ENCODE measurements around the gene YWHAE. TPM values are rescaled to one million over a fixed set of nuclear protein-coding genes. Genes with fewer than 3 reads are reported as not detected.
"Not testable (repeated sequence)": the region's sequence is repeated elsewhere in the genome, so short reads cannot be mapped to it uniquely, and the experiment has no call there.

Gene YWHAE
- total and polyA plus RNA-seq, 10 of the 15 experiments (the other 5 are each of a cell fraction or from before 2014, with no cell fraction given) = 189 to 651 (median 469) TPM

DNA sequence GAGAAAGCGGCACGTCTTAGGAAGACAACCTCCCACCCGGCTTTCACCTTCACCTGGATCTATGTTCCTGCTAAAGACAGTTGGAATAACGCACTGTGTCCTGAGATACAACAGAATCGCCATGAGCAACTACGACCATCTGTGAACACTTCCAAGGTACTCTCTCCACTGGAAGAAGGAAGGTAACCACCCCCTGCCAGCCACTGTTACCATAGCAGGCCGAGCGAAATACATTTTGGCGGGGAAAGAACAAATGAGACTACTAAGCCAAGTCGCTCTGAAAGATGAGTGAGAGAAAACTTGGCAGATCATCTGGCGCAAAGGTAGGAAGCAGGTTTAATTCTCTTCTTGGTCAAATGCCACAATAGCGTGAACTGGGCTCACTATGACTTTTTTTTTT lies 46.2 kb upstream of the YWHAE start:
- POLR2A ChIA-PET = interaction anchor here (0.6 kb wide), 1 partner anchor 268 kb away, joined by 3 read pairs; no protein-coding TSS in a partner anchor
- RAD21 ChIA-PET (ENCODE audit: unreplicated experiment) = no interaction called here
- FAIRE-seq (no peak), DNase-seq (ENCODE audit: low read depth, low spot score) (no peak), ATAC-seq (no peak)
- peaks cover 4% of the 10 kb centered on the region for H4K20me1 ChIP-seq (ENCODE audit: control insufficient read depth, insufficient read depth)
- H3K79me2 ChIP-seq (ENCODE audit: control insufficient read depth, insufficient read depth, low read length) = peaks cover 58% of the 10 kb centered on the region
- intact Hi-C loops (cut with micrococcal nuclease; ENCODE audit: unreplicated experiment) (no loop called here), in situ Hi-C loops (cut with MboI) (no loop called here)
- peaks cover 0 to 8% of the 10 kb centered on the region in 2 experiments; a peak in 2 of 4 replicates for H3K36me3 ChIP-seq (ENCODE audit: control insufficient read depth in 2 of 2, insufficient read depth in 2 of 2, low read length in 1 of 2)
- H3K4me2 ChIP-seq (ENCODE audit: control insufficient read depth, insufficient read depth) = no peak overlapping the region
- H3K27ac ChIP-seq (ENCODE audit: control insufficient read depth, insufficient read depth) = no peak overlapping the region
- H3K4me3 ChIP-seq = no peak overlapping the region
- BruUV-seq (replicated peaks) = no TSS peak
- WGBS (ENCODE audit: insufficient coverage, insufficient replicate concordance, low lambda C conversion rate, missing lambda C conversion rate) = 92% methylated on average over 12 of the region's 12 CpGs
- SMC1A ChIA-PET (ENCODE audit: uncharacterized antibody, unreplicated experiment) = no interaction called here
- no peaks in the 10 kb centered on the region for H3K9me3 ChIP-seq (replicated peaks; ENCODE audit: control insufficient read depth, insufficient read depth, low read length)
- H3K9ac ChIP-seq (ENCODE audit: control insufficient read depth, insufficient read depth, low read length) = no peak overlapping the region
- no peak overlapping the region for H2AFZ ChIP-seq (ENCODE audit: control insufficient read depth, low read depth, low read length)
- TF ChIP-seq SMARCA5 (IDR thresholded peaks at IDR 0.05) (no peak), FOXM1 (IDR thresholded peaks at IDR 0.05; ENCODE audit: low read depth, low read length) (no peak), NFYA (IDR thresholded peaks at IDR 0.05; ENCODE audit: borderline replicate concordance, low read depth, low read length) (no peak), ZNF24 (IDR thresholded peaks at IDR 0.05) (no peak), SMAD1 (IDR thresholded peaks at IDR 0.05; ENCODE audit: low read depth, partially characterized antibody) (no peak), RELA (IDR thresholded peaks at IDR 0.05; ENCODE audit: borderline replicate concordance, partially characterized antibody) (no peak)
- TF ChIP-seq, protein P1, sequence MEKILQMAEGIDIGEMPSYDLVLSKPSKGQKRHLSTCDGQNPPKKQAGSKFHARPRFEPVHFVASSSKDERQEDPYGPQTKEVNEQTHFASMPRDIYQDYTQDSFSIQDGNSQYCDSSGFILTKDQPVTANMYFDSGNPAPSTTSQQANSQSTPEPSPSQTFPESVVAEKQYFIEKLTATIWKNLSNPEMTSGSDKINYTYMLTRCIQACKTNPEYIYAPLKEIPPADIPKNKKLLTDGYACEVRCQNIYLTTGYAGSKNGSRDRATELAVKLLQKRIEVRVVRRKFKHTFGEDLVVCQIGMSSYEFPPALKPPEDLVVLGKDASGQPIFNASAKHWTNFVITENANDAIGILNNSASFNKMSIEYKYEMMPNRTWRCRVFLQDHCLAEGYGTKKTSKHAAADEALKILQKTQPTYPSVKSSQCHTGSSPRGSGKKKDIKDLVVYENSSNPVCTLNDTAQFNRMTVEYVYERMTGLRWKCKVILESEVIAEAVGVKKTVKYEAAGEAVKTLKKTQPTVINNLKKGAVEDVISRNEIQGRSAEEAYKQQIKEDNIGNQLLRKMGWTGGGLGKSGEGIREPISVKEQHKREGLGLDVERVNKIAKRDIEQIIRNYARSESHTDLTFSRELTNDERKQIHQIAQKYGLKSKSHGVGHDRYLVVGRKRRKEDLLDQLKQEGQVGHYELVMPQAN (conservative IDR thresholded peaks at IDR 0.05) = no peak
- CTCF ChIA-PET = interaction anchor here (0.6 kb wide), 1 partner anchor 69 kb away, joined by 4 read pairs; no protein-coding TSS in a partner anchor
- H3K27me3 ChIP-seq (replicated peaks in 1 of 2; ENCODE audit: control insufficient read depth in 2 of 2, insufficient read depth in 2 of 2, low read length in 1 of 2) = no peaks in the 10 kb centered on the region
- H3K4me1 ChIP-seq (ENCODE audit: control insufficient read depth, insufficient read depth, low read length) = no peaks in the 10 kb centered on the region

DNA sequence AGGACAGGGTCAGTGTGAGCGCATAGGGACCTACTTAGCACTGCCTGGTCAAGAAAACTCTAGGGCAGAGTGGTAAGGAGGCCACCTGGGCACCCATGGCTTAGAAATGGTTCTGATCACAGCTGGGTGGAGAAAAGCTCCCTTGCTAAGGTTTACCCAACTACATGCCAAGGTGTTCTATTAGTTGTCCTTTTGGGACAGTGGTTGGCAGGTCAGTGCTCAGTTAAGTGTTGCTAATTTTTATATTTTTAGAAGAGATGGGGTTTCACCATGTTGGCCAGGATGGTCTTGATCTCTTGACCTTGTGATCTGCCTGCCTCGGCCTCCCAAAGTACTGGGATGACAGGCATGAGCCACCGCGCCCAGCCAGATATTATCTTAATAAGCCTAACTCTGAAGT lies 45.7 kb upstream of the YWHAE start:
- FAIRE-seq; H3K27me3 ChIP-seq (replicated peaks in 1 of 2; ENCODE audit: control insufficient read depth in 2 of 2, insufficient read depth in 2 of 2, low read length in 1 of 2); RAD21 ChIA-PET (ENCODE audit: unreplicated experiment); H4K20me1 ChIP-seq (ENCODE audit: control insufficient read depth, insufficient read depth); DNase-seq (ENCODE audit: low read depth, low spot score); H3K4me3 ChIP-seq; ATAC-seq; in situ Hi-C loops (cut with MboI); intact Hi-C loops (cut with micrococcal nuclease; ENCODE audit: unreplicated experiment); SMC1A ChIA-PET (ENCODE audit: uncharacterized antibody, unreplicated experiment); H3K9me3 ChIP-seq (replicated peaks; ENCODE audit: control insufficient read depth, insufficient read depth, low read length); H3K36me3 ChIP-seq (ENCODE audit: control insufficient read depth in 2 of 2, insufficient read depth in 2 of 2, low read length in 1 of 2); H3K4me2 ChIP-seq (ENCODE audit: control insufficient read depth, insufficient read depth); H3K27ac ChIP-seq (ENCODE audit: control insufficient read depth, insufficient read depth); H2AFZ ChIP-seq (ENCODE audit: control insufficient read depth, low read depth, low read length); BruUV-seq (replicated peaks); H3K9ac ChIP-seq (ENCODE audit: control insufficient read depth, insufficient read depth, low read length); H3K4me1 ChIP-seq (ENCODE audit: control insufficient read depth, insufficient read depth, low read length): not testable (repeated sequence)
- 88% methylated on average over 4 of the region's 4 CpGs for WGBS (ENCODE audit: insufficient coverage, insufficient replicate concordance, low lambda C conversion rate, missing lambda C conversion rate)
- H3K79me2 ChIP-seq (ENCODE audit: control insufficient read depth, insufficient read depth, low read length) = peaks cover 60% of the 10 kb centered on the region
- ChIA-PET CTCF (interaction anchor here (1.4 kb wide), 1 partner anchor 81 kb away, joined by 4 read pairs; no protein-coding TSS in a partner anchor), POLR2A (interaction anchor here (0.6 kb wide), 1 partner anchor 267 kb away, joined by 3 read pairs; no protein-coding TSS in a partner anchor)

DNA sequence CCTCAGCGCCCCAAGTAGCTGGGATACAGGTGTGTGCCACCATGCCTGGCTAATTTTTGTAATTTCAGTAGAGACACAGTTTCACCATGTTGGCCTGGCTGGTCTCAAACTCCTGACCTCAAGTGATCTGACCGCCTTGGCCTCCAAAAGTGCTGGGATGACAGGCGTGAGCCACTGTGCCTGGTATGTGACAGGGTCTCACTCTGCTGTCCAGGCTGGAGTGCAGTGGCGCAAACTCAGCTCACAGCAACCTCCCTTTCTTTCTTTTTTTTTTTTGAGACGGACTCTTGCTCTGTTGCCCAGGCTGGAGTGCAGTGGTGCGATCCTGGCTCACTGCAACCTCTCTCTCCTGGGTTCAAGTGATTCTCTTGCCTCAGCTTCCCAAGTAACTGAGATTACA lies 42.7 kb upstream of the YWHAE start:
- H3K4me2 ChIP-seq (ENCODE audit: control insufficient read depth, insufficient read depth); DNase-seq (ENCODE audit: low read depth, low spot score); H3K27me3 ChIP-seq (replicated peaks in 1 of 2; ENCODE audit: control insufficient read depth in 2 of 2, insufficient read depth in 2 of 2, low read length in 1 of 2); intact Hi-C loops (cut with micrococcal nuclease; ENCODE audit: unreplicated experiment); H4K20me1 ChIP-seq (ENCODE audit: control insufficient read depth, insufficient read depth); BruUV-seq (replicated peaks); FAIRE-seq; H3K4me3 ChIP-seq; H3K27ac ChIP-seq (ENCODE audit: control insufficient read depth, insufficient read depth); CTCF ChIA-PET; H3K9ac ChIP-seq (ENCODE audit: control insufficient read depth, insufficient read depth, low read length); H3K36me3 ChIP-seq (ENCODE audit: control insufficient read depth in 2 of 2, insufficient read depth in 2 of 2, low read length in 1 of 2); H3K9me3 ChIP-seq (replicated peaks; ENCODE audit: control insufficient read depth, insufficient read depth, low read length); H3K4me1 ChIP-seq (ENCODE audit: control insufficient read depth, insufficient read depth, low read length); in situ Hi-C loops (cut with MboI); H2AFZ ChIP-seq (ENCODE audit: control insufficient read depth, low read depth, low read length); POLR2A ChIA-PET; ATAC-seq; RAD21 ChIA-PET (ENCODE audit: unreplicated experiment): not testable (repeated sequence)
- WGBS (ENCODE audit: insufficient coverage, insufficient replicate concordance, low lambda C conversion rate, missing lambda C conversion rate) = 95% methylated on average over 4 of the region's 6 CpGs
- SMC1A ChIA-PET (ENCODE audit: uncharacterized antibody, unreplicated experiment) = interaction anchor here (1.8 kb wide), 1 partner anchor 46 kb away, joined by 3 read pairs; no protein-coding TSS in a partner anchor
- H3K79me2 ChIP-seq (ENCODE audit: control insufficient read depth, insufficient read depth, low read length) = peaks cover 48% of the 10 kb centered on the region

Data from GM12878 (cell line).